IMR-90 (cell line): ENCODE results near the gene PPP2R2D. TPM values are rescaled to one million over a fixed set of nuclear protein-coding genes. Genes with fewer than 3 reads are reported as not detected.

Source experiments
- ATAC-seq: fragments of 200-7000 bp; cut with Tn5 transposase; 2 replicates; pipeline ENCODE4 v1.9.1; 2020; ENCODE audit warnings: low read depth, mild to moderate bottlenecking, moderate library complexity
- BruUV-seq: library from RNA; stranded (reverse); fragments of 400-500 nt; replicated peaks from 2 replicates; lab custom pipeline; 2021; lab: Mats Ljungman, UMichigan
- CTCF ChIA-PET: fragments of 300-600 bp; formaldehyde crosslinking; extraction: SDS; loops from one replicate; lab custom pipeline; 2021; ENCODE audit warnings: antibody characterized with exemption; lab: Yijun Ruan, JAX
- POLR2A ChIA-PET: fragments of 300-600 bp; sonication (Branson Sonifier 250); formaldehyde crosslinking; loops from one replicate; lab custom pipeline; 2022; ENCODE audit warnings: antibody characterized with exemption; ENCODE audit not compliant: unreplicated experiment; lab: Charles Lee
- DNase-seq: peaks from one replicate; pipeline ENCODE4 v3.0.0; 2013
- H2AFZ ChIP-seq: replicated peaks from 2 replicates; pipeline ENCODE3; 2013; ENCODE audit warnings: low read length, mild to moderate bottlenecking; ENCODE audit not compliant: poor library complexity
- H2AK5ac ChIP-seq: 2 replicates; pipeline ENCODE4 v1.6.1; 2013; ENCODE audit warnings: low read depth, low read length, inconsistent platforms
- H2AK9ac ChIP-seq: replicated peaks from 2 replicates; pipeline ENCODE3; 2013; ENCODE audit warnings: mild to moderate bottlenecking, low read depth, low read length, moderate library complexity; ENCODE audit not compliant: poor library complexity
- H2BK120ac ChIP-seq: 2 replicates; pipeline ENCODE4 v1.6.1; 2013; ENCODE audit warnings: low read depth, low read length, inconsistent platforms
- H2BK15ac ChIP-seq: 3 replicates; pipeline ENCODE4 v1.6.1; 2013; ENCODE audit warnings: low read depth, low read length, inconsistent platforms
- H2BK20ac ChIP-seq: 2 replicates; pipeline ENCODE4 v1.6.1; 2013; ENCODE audit warnings: low read depth, mild to moderate bottlenecking, inconsistent platforms, low read length, moderate library complexity
- H2BK5ac ChIP-seq: 2 replicates; pipeline ENCODE4 v1.6.1; 2013; ENCODE audit warnings: mild to moderate bottlenecking, low read depth, low read length, inconsistent platforms; ENCODE audit not compliant: poor library complexity, severe bottlenecking
- H3K14ac ChIP-seq: replicated peaks from 2 replicates; pipeline ENCODE4 v1.6.1; 2013; ENCODE audit warnings: low read depth, low read length, inconsistent platforms
- H3K18ac ChIP-seq: 2 replicates; pipeline ENCODE4 v1.6.1; 2013; ENCODE audit warnings: low read depth, low read length, control low read depth
- H3K23ac ChIP-seq: 2 replicates; pipeline ENCODE4 v1.6.1; 2013; ENCODE audit warnings: low read depth, low read length, inconsistent platforms
- H3K27ac ChIP-seq: 2 replicates; pipeline ENCODE4 v1.5.1; 2013; ENCODE audit warnings: mild to moderate bottlenecking, control low read depth, low read length; ENCODE audit not compliant: insufficient read depth
- H3K27me3 ChIP-seq: 2 replicates; pipeline ENCODE4 v1.6.1; 2013; ENCODE audit warnings: low read length; ENCODE audit not compliant: control insufficient read depth, insufficient read depth
- H3K36me3 ChIP-seq: 2 replicates; pipeline ENCODE4 v1.6.1; 2013; ENCODE audit warnings: low read length, mixed read lengths; ENCODE audit not compliant: control insufficient read depth, insufficient read depth
- H3K4ac ChIP-seq: 2 replicates; pipeline ENCODE4 v1.6.1; 2013; ENCODE audit warnings: low read depth, low read length, inconsistent platforms
- H3K4me1 ChIP-seq: 2 replicates; pipeline ENCODE4 v1.6.1; 2013; ENCODE audit warnings: low read length, mixed read lengths; ENCODE audit not compliant: control insufficient read depth, insufficient read depth
- H3K4me2 ChIP-seq: 2 replicates; pipeline ENCODE4 v1.6.1; 2013; ENCODE audit warnings: low read depth, mild to moderate bottlenecking, control low read depth, low read length, moderate library complexity
- H3K4me3 ChIP-seq: 2 replicates; pipeline ENCODE4 v1.5.1; 2013; ENCODE audit warnings: low read depth, mild to moderate bottlenecking, control low read depth, low read length, moderate library complexity; ENCODE audit not compliant: insufficient read depth
- H3K56ac ChIP-seq: 2 replicates; pipeline ENCODE4 v1.6.1; 2013; ENCODE audit warnings: low read length, inconsistent platforms; ENCODE audit not compliant: insufficient read depth; ENCODE audit errors: extremely low read depth
- H3K79me1 ChIP-seq, 2 experiments: 2 replicates each; pipeline ENCODE4 v1.6.1; 2013; ENCODE audit warnings: low read length in 2 of 2, inconsistent platforms in 1 of 2, low read depth in 1 of 2
- H3K9ac ChIP-seq: 2 replicates; pipeline ENCODE4 v1.6.1; 2013; ENCODE audit warnings: low read depth, low read length, control low read depth
- H3K9me1 ChIP-seq: 2 replicates; pipeline ENCODE4 v1.6.1; 2013; ENCODE audit warnings: low read length, inconsistent platforms; ENCODE audit not compliant: insufficient read depth
- H3K9me3 ChIP-seq: 2 replicates; pipeline ENCODE4 v1.6.1; 2013; ENCODE audit warnings: low read length; ENCODE audit not compliant: control insufficient read depth, insufficient read depth
- H4K20me1 ChIP-seq: 2 replicates; pipeline ENCODE4 v1.6.1; 2013; ENCODE audit warnings: low read length, inconsistent platforms; ENCODE audit not compliant: insufficient read depth
- H4K5ac ChIP-seq: 2 replicates; pipeline ENCODE4 v1.6.1; 2013; ENCODE audit warnings: mild to moderate bottlenecking, low read depth, low read length, control low read depth
- H4K8ac ChIP-seq, 2 experiments: 2 replicates each; pipeline ENCODE4 v1.6.1; 2013; ENCODE audit warnings: low read depth in 2 of 2, low read length in 2 of 2, control low read depth in 1 of 2, inconsistent platforms in 1 of 2
- H4K91ac ChIP-seq: 2 replicates; pipeline ENCODE4 v1.6.1; 2013; ENCODE audit warnings: low read depth, low read length, inconsistent platforms; ENCODE audit not compliant: insufficient read depth
- CHD1 ChIP-seq: IDR thresholded peaks from 2 replicates; pipeline ENCODE4 v1.6.1; 2012; ENCODE audit warnings: low read depth, low read length, improper control_type of control experiment
- MXI1 ChIP-seq: IDR thresholded peaks from 2 replicates; pipeline ENCODE4 v1.6.1; 2012; ENCODE audit warnings: low read depth, mild to moderate bottlenecking, low read length, moderate library complexity, borderline replicate concordance
- RCOR1 ChIP-seq: IDR thresholded peaks from 2 replicates; pipeline ENCODE4 v1.6.1; 2012; ENCODE audit warnings: mild to moderate bottlenecking, low read length, improper control_type of control experiment; ENCODE audit not compliant: insufficient replicate concordance
- WGBS, 2 experiments: methylation state at CpG; one replicate each; pipeline versions ENCODE4 v1.1.5 to v1.1.7; 2013; ENCODE audit warnings: missing lambda C conversion rate in 2 of 2; ENCODE audit not compliant: insufficient read length in 1 of 2; ENCODE audit errors: extremely low coverage in 2 of 2; 5-methylcytosine and 5-hydroxymethylcytosine counted together
- dilution Hi-C: fragments of 300-500 bp; cut with HindIII; formaldehyde crosslinking; loops from one replicate; pipeline ENCODE4 v1.14.3; 2018; ENCODE audit warnings: low sequenced_read_pairs; ENCODE audit not compliant: unreplicated experiment
- in situ Hi-C: fragments of 300-500 bp; cut with MboI; formaldehyde crosslinking; loops from 3 replicates; pipeline ENCODE4 v1.14.3; 2019; ENCODE audit warnings: low sequenced_read_pairs, inconsistent platforms, mixed read lengths
- intact Hi-C: fragments of 100-400 bp; cut with micrococcal nuclease; formaldehyde crosslinking; loops from 2 replicates; pipeline ENCODE4 v1.10.0; 2022
- polyA plus RNA-seq, 3 experiments: library from polyadenylated mRNA; depleted of rRNA; stranded (reverse); fragments of >200 nt; gene quantifications; 2 replicates each; pipeline ENCODE4 v1.2.3, GENCODE V29; 2012; ENCODE audit warnings: low replicate concordance in 1 of 3
- total RNA-seq: library from RNA; depleted of rRNA; stranded (reverse); fragments of >200 nt; gene quantifications from 2 replicates; pipeline ENCODE4 v1.2.3, GENCODE V29; 2012
- TF ChIP-seq, protein P1 (sequence below): conservative IDR thresholded peaks from 2 replicates; pipeline ENCODE4 v1.5.1; 2012; ENCODE audit warnings: mild to moderate bottlenecking, low read depth, low read length, improper control_type of control experiment
- TF ChIP-seq, protein P2 (sequence below): fragments of 150-350 bp; IDR thresholded peaks from 2 replicates; pipeline ENCODE4 v1.6.1; 2016; ENCODE audit warnings: low read depth, mild to moderate bottlenecking, low read length, moderate library complexity, borderline replicate concordance
- TF ChIP-seq, protein P3 (sequence below): fragments of 150-350 bp; IDR thresholded peaks from 2 replicates; pipeline ENCODE4 v1.6.1; 2017; ENCODE audit warnings: mild to moderate bottlenecking, antibody characterized with exemption, low read length, low read depth

Gene PPP2R2D
- total and polyA plus RNA-seq, 2 of the 4 experiments (the other 2 are of a cell fraction), result 22.8 to 23.8 TPM

DNA sequence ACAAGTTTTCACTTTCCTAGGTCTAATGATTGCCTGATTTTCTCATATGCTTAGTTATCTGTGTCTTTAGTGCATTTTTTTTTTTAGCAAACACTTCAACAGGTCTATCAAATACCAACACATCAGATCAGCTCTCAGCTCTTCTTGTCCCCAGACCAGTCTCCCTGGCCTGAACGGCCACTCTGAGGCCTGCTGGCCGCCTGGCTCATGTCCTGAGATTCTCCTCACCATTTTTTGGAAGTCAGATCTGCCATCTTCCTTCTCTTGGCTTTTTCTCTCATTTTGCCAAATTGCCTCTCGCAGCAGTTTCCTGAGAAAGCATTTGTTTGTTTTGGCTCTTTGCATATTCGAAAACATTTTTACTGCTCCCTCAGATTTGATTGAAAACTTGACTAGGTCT lies 29.3 kb downstream of the PPP2R2D start:
- CTCF ChIA-PET, result no interaction called here

More for the DNA sequence above, 29.3 kb downstream of the PPP2R2D start:
- H4K20me1 ChIP-seq, result peaks cover 75% of the 10 kb centered on the region
- H4K8ac ChIP-seq, result no peak overlapping the region
- intact Hi-C loops, result no loop called here
- H4K91ac ChIP-seq, result no peak overlapping the region
- ATAC-seq (no peak), DNase-seq (no peak)
- no peak overlapping the region for H3K4me3 ChIP-seq
- TF ChIP-seq, protein P1, sequence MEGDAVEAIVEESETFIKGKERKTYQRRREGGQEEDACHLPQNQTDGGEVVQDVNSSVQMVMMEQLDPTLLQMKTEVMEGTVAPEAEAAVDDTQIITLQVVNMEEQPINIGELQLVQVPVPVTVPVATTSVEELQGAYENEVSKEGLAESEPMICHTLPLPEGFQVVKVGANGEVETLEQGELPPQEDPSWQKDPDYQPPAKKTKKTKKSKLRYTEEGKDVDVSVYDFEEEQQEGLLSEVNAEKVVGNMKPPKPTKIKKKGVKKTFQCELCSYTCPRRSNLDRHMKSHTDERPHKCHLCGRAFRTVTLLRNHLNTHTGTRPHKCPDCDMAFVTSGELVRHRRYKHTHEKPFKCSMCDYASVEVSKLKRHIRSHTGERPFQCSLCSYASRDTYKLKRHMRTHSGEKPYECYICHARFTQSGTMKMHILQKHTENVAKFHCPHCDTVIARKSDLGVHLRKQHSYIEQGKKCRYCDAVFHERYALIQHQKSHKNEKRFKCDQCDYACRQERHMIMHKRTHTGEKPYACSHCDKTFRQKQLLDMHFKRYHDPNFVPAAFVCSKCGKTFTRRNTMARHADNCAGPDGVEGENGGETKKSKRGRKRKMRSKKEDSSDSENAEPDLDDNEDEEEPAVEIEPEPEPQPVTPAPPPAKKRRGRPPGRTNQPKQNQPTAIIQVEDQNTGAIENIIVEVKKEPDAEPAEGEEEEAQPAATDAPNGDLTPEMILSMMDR, result no peak
- TF ChIP-seq RCOR1, result no peak
- no peak for TF ChIP-seq MXI1
- TF ChIP-seq CHD1, result no peak
- TF ChIP-seq, protein P2, sequence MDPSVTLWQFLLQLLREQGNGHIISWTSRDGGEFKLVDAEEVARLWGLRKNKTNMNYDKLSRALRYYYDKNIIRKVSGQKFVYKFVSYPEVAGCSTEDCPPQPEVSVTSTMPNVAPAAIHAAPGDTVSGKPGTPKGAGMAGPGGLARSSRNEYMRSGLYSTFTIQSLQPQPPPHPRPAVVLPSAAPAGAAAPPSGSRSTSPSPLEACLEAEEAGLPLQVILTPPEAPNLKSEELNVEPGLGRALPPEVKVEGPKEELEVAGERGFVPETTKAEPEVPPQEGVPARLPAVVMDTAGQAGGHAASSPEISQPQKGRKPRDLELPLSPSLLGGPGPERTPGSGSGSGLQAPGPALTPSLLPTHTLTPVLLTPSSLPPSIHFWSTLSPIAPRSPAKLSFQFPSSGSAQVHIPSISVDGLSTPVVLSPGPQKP, result no peak
- TF ChIP-seq, protein P3, sequence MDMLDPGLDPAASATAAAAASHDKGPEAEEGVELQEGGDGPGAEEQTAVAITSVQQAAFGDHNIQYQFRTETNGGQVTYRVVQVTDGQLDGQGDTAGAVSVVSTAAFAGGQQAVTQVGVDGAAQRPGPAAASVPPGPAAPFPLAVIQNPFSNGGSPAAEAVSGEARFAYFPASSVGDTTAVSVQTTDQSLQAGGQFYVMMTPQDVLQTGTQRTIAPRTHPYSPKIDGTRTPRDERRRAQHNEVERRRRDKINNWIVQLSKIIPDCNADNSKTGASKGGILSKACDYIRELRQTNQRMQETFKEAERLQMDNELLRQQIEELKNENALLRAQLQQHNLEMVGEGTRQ, result no peak
- no peak overlapping the region for H3K56ac ChIP-seq
- no peak overlapping the region for H3K4me2 ChIP-seq
- in situ Hi-C loops, result no loop called here
- H3K27me3 ChIP-seq, result no peaks in the 10 kb centered on the region
- dilution Hi-C loops, result no loop called here
- H3K9ac ChIP-seq, result no peak overlapping the region
- H3K79me1 ChIP-seq, result peaks cover 45 to 88% of the 10 kb centered on the region in 2 experiments
- peaks cover 5% of the 10 kb centered on the region for H3K4me1 ChIP-seq
- no peak overlapping the region for H2BK120ac ChIP-seq
- H2BK5ac ChIP-seq, result no peak overlapping the region
- no CpG with 5 or more reads among the region's 4 CpGs for WGBS, 2 experiments
- no peak overlapping the region for H2BK15ac ChIP-seq
- peaks cover 4% of the 10 kb centered on the region; the same call in 1 of the 2 replicates for H3K9me3 ChIP-seq
- H3K14ac ChIP-seq, result no peak overlapping the region
- H2AFZ ChIP-seq, result no peak overlapping the region
- POLR2A ChIA-PET, result no interaction called here
- no peak overlapping the region for H2BK20ac ChIP-seq
- no peak overlapping the region for H2AK5ac ChIP-seq
- H3K27ac ChIP-seq, result no peak overlapping the region
- no TSS peak for BruUV-seq
- H3K23ac ChIP-seq, result no peak overlapping the region
- no peak overlapping the region for H3K18ac ChIP-seq
- no peak overlapping the region for H3K4ac ChIP-seq
- H2AK9ac ChIP-seq, result no peak overlapping the region
- no peak overlapping the region for H4K5ac ChIP-seq
- H3K9me1 ChIP-seq, result peaks cover 33% of the 10 kb centered on the region
- H3K36me3 ChIP-seq, result peaks cover 9% of the 10 kb centered on the region
